K562 (cell line): ENCODE results near the gene TSPAN18.

Experiments
- ATF1 ChIP-seq, 2 experiments: fragments of 450-650 bp in 1 of 2; IDR thresholded peaks; 2 replicates each; pipeline ENCODE4 v1.6.1; 2016; ENCODE audit warnings: missing compliant biosample characterization in 1 of 2, missing genetic modification characterization in 1 of 2
- ETS2 ChIP-seq: IDR thresholded peaks from 2 replicates; pipeline ENCODE4 v1.6.1; 2016; ENCODE audit warnings: borderline replicate concordance, missing genetic modification characterization, mild to moderate bottlenecking, moderate library complexity, missing compliant biosample characterization; ENCODE audit not compliant: poor library complexity, severe bottlenecking
- FOS ChIP-seq: IDR thresholded peaks from 3 replicates; pipeline ENCODE4 v1.6.1; 2011; ENCODE audit not compliant: insufficient read length; ENCODE audit errors: extremely low read depth
- GTF2F1 ChIP-seq: IDR thresholded peaks from 2 replicates; pipeline ENCODE4 v1.6.1; 2011; ENCODE audit warnings: low read depth, low read length, improper control_type of control experiment
- HNRNPLL ChIP-seq: fragments of 200-400 bp; formaldehyde crosslinking; IDR thresholded peaks from 2 replicates; pipeline ENCODE4 v1.6.1; 2017; ENCODE audit warnings: low read length, low read depth, mild to moderate bottlenecking; ENCODE audit not compliant: poor library complexity, severe bottlenecking
- REST ChIP-seq, 2 experiments: fragments of 450-650 bp; formaldehyde crosslinking in 1 of 2; IDR thresholded peaks; 2 replicates each; pipeline versions ENCODE4 v1.4.0 to v1.6.1; 2014 to 2020; ENCODE audit warnings: mild to moderate bottlenecking in 2 of 2, borderline replicate concordance in 1 of 2, low read depth in 1 of 2
- RNF2 ChIP-seq: sonication (generic); IDR thresholded peaks from 2 replicates; pipeline ENCODE4 v1.6.1; 2016
- SMARCA5 ChIP-seq: fragments of 450-650 bp; IDR thresholded peaks from 2 replicates; pipeline ENCODE4 v1.6.1; 2016
- SMC3 ChIP-seq: conservative IDR thresholded peaks from 2 replicates; pipeline ENCODE4 v1.6.1; 2011; ENCODE audit warnings: low read depth, low read length, improper control_type of control experiment; ENCODE audit not compliant: insufficient read depth
- ZKSCAN3 ChIP-seq: fragments of 250-450 bp; sonication (Bioruptor Pico); IDR thresholded peaks from 2 replicates; pipeline ENCODE4 v1.4.0; 2020
- ZNF384 ChIP-seq: IDR thresholded peaks from 2 replicates; pipeline ENCODE4 v1.6.1; 2012; ENCODE audit warnings: low read depth, low read length, improper control_type of control experiment
- ZNF830 ChIP-seq: fragments of 250-450 bp; sonication (Bioruptor Pico); IDR thresholded peaks from 2 replicates; pipeline ENCODE4 v1.5.0; 2021; ENCODE audit warnings: mild to moderate bottlenecking
- TF ChIP-seq, protein P1 (sequence below), 3 experiments: IDR thresholded peaks in 2 of 3; conservative IDR thresholded peaks in 1 of 3; 2 replicates each; pipeline ENCODE4 v1.5.1; 2011 to 2012; ENCODE audit warnings: low read length in 3 of 3, mild to moderate bottlenecking in 3 of 3, control low read depth in 2 of 3, improper control_type of control experiment in 1 of 3, inconsistent platforms in 1 of 3, low read depth in 1 of 3, mixed read lengths in 1 of 3, moderate library complexity in 1 of 3; ENCODE audit not compliant: insufficient read depth in 2 of 3
- TF ChIP-seq, protein P2 (sequence below): sonication (generic); formaldehyde crosslinking; IDR thresholded peaks from 2 replicates; pipeline ENCODE4 v1.8.0; 2022; ENCODE audit warnings: missing genetic modification reagents, mild to moderate bottlenecking, borderline replicate concordance

- TF ChIP-seq SMC3 (no peak), ZNF830 (CRISPR knock-in tag) (no peak), GTF2F1 (no peak), ZKSCAN3 (no peak), FOS (no peak), ZNF384 (no peak), REST (IDR thresholded peaks at IDR 0.05; ENCODE audit: borderline replicate concordance) (no peak), REST (CRISPR knock-in tag; IDR thresholded peaks at IDR 0.05; ENCODE audit: low read depth) (no peak), HNRNPLL (no peak), SMARCA5 (no peak), ETS2 (tag) (no peak), RNF2 (no peak), ATF1 (CRISPR knock-in tag; IDR thresholded peaks at IDR 0.05) (no peak), ATF1 (tag; IDR thresholded peaks at IDR 0.05) (no peak)
- TF ChIP-seq, protein P1, sequence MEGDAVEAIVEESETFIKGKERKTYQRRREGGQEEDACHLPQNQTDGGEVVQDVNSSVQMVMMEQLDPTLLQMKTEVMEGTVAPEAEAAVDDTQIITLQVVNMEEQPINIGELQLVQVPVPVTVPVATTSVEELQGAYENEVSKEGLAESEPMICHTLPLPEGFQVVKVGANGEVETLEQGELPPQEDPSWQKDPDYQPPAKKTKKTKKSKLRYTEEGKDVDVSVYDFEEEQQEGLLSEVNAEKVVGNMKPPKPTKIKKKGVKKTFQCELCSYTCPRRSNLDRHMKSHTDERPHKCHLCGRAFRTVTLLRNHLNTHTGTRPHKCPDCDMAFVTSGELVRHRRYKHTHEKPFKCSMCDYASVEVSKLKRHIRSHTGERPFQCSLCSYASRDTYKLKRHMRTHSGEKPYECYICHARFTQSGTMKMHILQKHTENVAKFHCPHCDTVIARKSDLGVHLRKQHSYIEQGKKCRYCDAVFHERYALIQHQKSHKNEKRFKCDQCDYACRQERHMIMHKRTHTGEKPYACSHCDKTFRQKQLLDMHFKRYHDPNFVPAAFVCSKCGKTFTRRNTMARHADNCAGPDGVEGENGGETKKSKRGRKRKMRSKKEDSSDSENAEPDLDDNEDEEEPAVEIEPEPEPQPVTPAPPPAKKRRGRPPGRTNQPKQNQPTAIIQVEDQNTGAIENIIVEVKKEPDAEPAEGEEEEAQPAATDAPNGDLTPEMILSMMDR (IDR thresholded peaks at IDR 0.05 in 2 of 3, conservative IDR thresholded peaks at IDR 0.05 in 1 of 3; ENCODE audit: insufficient read depth in 2 of 3, low read depth in 1 of 3, low read length in 3 of 3): no peak
- TF ChIP-seq, protein P2, sequence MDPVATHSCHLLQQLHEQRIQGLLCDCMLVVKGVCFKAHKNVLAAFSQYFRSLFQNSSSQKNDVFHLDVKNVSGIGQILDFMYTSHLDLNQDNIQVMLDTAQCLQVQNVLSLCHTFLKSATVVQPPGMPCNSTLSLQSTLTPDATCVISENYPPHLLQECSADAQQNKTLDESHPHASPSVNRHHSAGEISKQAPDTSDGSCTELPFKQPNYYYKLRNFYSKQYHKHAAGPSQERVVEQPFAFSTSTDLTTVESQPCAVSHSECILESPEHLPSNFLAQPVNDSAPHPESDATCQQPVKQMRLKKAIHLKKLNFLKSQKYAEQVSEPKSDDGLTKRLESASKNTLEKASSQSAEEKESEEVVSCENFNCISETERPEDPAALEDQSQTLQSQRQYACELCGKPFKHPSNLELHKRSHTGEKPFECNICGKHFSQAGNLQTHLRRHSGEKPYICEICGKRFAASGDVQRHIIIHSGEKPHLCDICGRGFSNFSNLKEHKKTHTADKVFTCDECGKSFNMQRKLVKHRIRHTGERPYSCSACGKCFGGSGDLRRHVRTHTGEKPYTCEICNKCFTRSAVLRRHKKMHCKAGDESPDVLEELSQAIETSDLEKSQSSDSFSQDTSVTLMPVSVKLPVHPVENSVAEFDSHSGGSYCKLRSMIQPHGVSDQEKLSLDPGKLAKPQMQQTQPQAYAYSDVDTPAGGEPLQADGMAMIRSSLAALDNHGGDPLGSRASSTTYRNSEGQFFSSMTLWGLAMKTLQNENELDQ (CRISPR knock-in tag): no peak
Measured at GRCh38 chr11:44952082-44952481, 225.3 kb downstream of the TSPAN18 start.
